M059J (cell line): ENCODE results near the gene KLHL29. TPM values are rescaled to one million over a fixed set of nuclear protein-coding genes. Genes with fewer than 3 reads are reported as not detected.

Experiments
- DNase-seq: peaks from one replicate; pipeline ENCODE4 v3.0.0-alpha.2; 2012; ENCODE audit warnings: low read depth
- total RNA-seq: library from RNA; depleted of rRNA; stranded (reverse); fragments of >200 nt; shearing (Covaris generic); gene quantifications from 2 replicates; pipeline ENCODE4 v1.2.3, GENCODE V29; 2014

The KLHL29 gene
- total RNA-seq, 1 experiment from 2014 or later, result 0.67 TPM

DNA sequence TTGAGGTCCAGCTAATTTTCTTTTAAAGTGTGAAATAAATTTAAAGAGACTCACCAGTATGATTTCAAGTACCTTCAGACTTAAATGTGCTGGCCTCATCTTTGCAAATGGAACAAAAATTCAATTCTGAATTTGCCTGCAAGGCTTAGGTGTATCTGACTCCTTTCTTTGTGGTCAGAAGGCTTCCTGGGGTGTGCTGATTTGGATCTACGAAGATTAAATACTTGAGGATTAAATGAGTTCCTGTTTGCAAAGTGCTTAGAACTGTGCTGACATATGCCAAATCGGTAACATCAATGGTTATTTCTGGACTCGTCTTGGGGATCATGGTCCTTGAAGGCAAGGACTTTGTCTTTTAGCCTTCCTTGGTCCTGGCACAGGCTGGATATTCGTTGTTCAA is 9.7 kb downstream of the KLHL29 start:
- no peak for DNase-seq

DNA sequence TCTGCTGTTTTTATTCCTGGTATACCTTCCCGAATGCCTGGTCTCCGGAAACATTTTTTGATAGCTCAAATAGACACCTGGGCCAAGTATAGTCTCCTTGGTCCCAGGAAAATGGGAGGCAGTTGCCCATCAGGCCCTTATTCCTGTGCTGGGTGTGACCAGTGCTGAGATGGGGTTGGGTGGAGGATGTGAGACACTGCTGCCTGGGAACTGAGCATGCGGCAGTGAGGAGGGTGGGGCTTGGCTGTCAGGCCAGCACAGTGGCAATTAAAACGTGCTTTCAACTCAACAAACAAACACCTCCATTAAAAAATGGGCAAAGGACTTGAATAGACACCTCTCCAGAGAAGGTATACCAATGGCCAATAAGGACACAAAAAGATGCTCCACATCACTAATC is 12.5 kb downstream of the KLHL29 start:
- no peak for DNase-seq

DNA sequence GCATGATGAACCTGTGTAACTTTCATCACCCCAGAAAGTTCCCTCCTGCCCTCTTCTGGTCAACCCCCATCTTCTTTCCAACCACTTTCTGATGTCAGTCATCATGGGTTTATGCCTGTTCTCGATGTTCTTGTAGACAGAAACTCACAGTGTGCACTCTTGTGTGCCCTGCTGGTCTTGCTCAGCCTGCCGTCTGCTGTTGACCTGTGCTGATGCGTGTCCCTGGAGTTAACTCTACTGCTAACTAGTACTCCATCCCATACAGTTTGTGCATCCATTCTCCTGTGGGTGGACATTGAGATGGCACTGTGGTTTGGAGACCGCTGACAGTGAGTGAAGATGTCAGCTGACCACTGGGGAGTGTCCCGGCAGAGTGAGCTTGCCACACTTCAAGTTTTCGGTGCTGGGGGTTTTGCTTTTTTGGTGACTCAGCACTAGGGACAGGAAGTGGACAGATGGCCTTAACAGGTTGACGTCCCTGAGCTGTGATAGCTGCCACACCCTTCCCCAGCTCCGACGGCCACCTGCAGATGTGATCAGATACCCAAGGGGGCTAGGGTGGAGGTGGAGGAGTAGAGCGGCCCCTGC is 14.8 kb downstream of the KLHL29 start:
- no peak for DNase-seq

DNA sequence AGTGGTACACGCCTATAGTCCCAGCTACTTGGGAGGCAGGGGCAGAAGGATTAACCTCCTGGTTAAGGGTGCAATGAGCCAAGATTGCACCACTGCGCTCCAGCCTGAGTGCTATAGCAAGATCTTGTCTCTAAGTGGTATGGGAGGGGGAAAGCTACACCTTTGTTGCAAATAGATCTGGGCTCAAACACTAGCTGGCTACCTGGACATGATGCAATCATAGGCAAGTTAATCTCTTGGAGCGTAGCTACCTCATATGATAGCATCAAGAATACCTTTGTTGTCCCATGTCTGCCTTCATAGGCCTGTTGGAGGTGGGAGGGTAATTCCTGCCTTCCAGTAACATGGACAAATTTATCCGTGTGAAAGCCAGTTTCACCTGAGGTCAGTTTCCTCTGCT is 15.7 kb downstream of the KLHL29 start:
- no peak for DNase-seq

DNA sequence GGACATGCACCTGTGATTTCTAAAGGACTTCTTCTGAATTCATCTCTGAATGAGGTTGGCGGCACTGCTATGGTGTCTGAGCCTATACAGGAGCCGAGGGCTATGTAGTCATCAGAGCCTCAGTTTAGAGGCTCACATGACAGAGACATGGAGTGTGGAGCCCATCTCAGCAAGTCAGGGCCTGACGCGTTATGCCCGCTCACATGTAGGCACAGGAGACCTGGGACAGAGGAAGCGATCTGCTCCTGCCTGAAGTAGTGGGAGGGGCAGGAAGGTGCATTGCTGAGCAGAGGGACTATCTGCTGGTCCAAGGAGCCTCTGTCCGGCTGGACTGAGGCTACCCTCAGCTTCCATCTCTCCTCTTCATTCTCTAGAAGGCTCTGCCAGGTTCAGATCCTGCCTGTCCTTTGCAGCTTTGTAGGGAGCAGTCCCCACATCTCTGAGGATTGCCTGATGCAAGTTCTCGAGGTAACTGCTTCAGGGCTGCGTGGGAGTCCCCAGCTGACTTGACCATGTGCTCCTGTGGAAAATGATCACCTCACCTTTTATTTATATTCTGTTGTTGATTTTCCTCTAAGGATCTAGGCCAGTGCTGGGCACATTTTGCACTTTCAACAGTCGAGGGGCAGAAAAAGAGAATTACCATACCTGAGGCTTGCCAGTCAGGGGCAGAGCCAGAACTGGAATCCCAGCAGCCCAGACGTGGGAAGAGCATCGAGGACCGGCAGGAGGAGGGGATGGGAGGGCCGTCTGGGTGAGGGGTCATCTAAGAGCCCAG is 16.6 kb downstream of the KLHL29 start:
- DNase-seq, result no peak

DNA sequence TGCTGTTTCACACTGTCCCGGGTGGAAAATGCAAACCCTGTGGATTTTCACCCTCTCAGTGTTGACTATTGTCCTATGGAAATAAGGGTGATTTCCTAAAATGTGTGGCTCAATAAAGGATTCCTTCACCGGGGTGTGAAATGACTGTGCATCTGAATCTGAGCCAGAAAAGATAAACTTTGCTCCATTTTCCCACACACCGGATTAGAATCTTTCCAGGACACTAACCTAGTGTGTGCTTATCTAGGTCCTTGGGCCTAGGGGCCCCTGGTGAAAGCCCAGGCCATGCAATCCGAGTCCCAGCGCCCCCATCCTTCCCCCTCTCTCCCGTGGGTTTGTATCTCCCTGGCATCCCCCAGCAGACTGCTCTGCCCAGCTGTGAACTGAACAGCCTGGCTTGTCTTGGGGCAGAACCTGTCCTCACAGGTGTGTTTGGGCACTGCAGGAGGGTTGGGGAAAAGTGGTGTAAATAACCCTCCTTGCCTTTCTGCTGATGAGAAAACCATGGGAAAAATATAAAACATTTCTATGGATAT is 17.3 kb downstream of the KLHL29 start:
- no peak for DNase-seq

DNA sequence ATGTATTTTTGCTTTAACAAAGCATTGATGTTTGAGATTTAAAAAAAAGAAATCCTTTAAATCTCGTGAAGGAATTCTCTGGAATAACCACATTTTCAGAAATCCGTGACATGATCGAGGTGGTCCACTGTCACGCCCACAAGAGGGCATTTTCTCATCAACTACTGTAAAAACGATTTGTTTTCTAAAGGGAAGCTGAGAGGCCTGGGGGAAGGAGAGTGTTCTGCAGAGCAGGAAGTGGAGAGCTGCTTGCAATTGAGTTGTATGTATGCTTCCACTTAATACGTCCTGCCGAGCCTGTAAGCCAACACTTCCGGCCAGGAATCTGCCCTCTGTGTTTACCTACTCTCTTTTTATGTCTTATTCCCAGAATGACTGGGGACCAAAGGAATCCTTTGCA is 19.4 kb downstream of the KLHL29 start:
- peak; percentile 72 for DNase-seq

DNA sequence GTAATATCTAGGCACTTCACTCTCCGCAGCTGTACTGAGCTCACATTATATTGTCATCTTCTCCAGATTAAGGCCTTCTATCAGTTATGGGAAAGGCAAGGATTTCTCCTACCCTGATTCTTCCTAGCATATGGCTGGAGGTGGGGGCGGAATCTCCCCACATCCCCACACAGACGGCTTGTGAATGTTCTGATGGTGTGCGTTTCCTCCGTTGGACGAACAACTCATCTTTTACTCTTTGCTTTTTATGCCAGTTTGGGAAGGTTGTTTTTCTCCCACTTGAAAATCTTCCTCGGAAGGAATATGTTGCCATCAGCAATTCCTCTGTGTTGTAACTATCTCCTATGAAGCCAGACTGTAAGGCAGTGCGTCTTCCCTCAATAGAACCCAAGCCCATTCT is 24.3 kb downstream of the KLHL29 start:
- no peak for DNase-seq

DNA sequence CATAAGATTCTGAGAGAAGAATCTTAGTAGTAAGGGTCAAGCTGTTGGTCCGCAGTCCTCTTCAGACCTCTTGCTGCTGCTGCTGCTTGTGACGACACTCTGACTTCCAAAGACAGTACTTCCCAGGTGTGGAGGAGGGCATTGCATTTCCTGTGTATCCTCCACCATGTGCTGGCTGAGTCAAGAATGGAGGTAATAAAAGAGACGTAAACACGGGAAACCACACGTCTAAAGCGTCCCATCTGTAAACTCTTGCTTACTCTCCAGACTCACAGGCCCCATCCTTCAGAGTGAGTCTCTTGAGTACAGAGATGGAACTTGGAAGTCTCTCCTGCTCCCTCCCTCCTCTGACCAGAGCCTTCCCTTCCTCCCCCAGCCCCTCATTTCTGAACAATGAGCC is 25.6 kb downstream of the KLHL29 start:
- peak; percentile 35 for DNase-seq

DNA sequence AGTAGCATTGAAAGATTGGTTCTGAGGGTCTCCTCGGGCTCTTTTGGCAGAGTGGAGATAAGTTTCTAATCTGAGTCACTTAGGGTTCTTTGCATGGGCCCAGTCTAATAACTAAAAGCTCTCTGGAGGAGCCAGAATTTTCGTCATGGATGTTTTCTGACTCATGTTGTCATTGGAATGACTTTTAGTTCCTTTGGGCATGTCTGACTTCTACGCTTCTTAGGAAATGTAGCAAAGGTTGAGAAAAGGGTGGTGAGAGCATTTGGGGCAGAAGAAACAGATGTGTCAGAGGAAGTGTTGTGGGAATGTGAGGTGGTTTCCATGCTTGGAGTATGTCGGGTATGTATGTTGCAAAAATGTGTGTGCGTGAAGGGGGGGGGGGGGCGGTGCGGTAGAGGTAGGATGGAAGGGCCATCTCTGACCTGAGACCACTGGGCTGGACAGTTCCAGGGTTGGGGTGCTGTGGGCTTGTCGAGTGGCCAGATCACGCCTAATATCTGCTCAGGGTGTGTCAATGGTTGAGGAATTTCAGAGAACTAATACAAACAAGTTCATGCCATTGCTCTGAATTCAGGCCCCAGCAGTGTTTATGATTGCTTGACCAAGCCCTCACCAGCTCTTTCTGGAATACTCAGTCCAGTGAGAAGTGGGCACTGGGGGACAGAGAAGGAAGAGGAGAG is 26.9 kb downstream of the KLHL29 start:
- DNase-seq, result peak; percentile 76

DNA sequence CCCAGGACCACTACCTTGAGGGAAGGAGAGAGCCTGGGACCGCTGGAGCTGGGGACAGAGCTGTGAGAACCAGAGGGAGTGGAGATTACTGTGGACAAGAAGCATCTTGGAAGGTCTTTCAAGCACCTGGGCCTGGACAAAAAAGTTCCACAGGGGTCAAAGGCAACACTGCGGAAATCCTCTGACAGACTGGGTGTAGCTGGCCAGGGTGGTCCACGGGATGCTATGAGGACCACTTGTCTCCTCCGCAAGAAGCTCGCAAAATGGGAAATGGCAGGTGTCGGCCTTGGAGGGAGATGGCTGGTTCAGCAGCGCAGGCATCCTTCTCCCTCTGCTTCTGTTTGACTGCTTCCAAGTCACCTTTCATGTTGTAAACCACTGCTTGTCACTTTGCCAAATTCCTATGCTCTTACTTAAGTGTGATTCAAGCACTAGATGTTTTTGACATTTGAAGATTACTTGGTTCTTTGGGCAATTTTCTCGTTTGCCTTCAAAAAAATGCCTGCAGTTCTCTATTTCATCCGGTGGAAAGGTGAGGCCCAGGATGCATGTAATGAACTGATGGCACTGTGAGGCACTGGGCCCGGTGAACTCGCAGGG is 27.7 kb downstream of the KLHL29 start:
- peak; percentile 65 for DNase-seq

DNA sequence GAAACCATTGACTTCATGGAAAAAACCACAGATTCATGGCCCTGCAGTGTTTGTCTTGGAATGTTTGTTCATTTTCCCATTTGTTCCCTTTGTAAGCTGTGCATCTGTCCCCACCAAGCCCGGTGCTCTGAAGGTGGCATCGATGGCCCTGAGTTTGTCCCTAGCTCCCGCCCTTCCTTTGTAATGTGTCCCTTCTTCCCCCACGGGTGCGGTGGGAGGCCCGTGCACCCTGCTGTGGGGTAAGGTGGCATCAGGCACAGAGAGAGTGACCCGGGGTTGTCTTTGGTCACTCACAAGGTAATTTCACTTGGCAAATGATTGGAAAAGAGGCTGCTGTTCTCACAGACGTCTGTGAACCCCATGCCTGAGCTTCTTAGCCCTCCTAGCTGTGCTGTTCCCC is 28.7 kb downstream of the KLHL29 start:
- no peak for DNase-seq

DNA sequence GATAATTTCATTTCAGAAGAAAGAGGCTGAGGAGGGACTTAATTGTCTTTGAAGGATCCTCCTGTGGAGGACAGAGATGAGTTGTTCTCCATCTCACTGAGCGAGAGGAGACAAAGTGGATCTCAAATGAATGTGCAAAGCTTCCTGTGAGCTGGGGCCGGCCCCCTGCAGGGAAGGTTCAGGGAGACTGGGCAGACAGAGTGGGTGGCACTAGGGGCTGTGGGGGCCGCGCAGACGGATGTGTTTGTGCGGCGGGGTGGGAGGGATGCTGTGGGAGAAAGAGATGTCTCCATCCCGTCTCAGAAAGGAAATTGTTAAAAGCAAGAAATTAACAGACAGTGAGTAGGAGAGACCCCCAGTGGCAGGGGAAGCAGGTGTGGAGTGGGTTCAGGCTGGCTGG is 29.1 kb downstream of the KLHL29 start:
- DNase-seq, result no peak

DNA sequence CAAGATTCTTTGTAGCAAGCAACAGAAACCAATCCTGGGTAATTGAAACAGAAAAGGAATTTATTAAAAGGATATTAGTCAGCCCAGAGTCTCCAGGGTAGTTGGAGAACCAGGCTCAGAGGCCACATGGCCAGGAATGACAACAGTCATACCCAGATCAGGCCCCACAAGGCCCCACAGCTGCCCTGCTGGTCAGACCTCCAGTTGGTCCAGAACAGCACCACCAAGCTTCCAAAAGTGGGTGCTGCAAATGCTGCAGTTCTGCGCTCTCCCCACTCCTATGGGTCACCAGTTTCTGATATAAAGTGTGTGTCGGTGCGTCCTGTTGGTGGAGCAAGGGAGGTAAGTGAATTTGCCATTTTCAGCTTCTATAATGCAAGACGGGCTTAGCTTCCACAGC is 29.9 kb downstream of the KLHL29 start:
- no peak for DNase-seq

DNA sequence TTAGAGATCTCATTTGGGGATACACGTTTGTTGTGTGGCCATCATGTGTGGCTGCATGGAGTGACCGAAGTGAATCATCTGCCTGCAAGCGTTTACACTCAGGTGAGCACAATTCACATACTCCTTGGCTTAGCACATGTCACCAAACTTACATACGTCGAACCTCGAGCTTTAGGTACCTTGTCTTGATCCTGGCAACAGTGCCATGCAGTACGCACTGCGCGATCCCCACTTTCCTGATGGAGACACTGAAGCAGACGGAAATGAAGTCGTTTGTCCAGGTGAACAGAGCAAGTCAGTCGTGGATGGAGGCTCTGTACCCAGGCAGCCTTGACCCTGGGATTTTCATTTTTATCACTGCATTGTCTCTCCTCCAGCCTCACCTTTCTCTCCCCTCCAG is 32.3 kb downstream of the KLHL29 start:
- DNase-seq, result no peak

DNA sequence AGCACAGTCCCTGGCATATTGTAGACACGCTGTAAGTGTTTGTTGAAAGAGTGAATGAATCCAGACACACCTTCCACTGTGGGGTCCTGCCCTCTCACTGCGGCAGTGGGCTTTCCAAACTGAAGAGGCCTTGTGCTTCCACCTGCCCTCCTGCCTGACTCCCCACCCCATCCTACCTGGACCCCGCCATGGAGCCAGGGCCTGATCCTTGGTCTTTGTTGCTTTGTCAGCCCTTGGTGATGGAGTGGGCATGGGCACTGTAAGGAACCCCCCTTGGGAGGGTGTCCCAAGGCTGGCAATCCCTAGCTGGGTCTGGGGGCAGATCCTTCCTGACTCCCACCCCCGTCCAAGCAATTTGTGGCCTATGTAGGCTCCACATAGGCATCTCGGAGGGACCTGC is 33.1 kb downstream of the KLHL29 start:
- DNase-seq, result no peak

DNA sequence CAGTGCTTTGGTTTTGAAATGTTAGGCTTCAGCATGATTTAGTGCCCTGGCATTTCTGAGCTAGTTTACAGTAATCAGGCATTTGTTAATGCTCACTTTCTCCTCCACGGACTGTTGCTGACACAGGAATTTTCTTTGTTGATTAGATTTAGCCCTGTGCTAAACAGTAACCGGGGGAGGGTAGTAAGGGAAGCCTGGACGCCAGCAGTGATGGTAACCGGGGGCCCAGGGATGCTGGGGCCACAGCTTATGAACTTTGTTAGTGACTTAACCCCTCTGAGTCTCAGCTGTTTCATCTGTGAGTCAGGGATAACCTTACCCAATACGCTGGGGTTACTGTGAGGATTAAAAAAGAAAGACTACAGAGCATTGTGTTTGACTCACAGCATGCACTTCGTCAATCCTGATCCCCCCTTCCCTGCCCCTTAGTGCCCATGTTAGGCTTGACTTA is 33.5 kb downstream of the KLHL29 start:
- DNase-seq, result peak; percentile 54

DNA sequence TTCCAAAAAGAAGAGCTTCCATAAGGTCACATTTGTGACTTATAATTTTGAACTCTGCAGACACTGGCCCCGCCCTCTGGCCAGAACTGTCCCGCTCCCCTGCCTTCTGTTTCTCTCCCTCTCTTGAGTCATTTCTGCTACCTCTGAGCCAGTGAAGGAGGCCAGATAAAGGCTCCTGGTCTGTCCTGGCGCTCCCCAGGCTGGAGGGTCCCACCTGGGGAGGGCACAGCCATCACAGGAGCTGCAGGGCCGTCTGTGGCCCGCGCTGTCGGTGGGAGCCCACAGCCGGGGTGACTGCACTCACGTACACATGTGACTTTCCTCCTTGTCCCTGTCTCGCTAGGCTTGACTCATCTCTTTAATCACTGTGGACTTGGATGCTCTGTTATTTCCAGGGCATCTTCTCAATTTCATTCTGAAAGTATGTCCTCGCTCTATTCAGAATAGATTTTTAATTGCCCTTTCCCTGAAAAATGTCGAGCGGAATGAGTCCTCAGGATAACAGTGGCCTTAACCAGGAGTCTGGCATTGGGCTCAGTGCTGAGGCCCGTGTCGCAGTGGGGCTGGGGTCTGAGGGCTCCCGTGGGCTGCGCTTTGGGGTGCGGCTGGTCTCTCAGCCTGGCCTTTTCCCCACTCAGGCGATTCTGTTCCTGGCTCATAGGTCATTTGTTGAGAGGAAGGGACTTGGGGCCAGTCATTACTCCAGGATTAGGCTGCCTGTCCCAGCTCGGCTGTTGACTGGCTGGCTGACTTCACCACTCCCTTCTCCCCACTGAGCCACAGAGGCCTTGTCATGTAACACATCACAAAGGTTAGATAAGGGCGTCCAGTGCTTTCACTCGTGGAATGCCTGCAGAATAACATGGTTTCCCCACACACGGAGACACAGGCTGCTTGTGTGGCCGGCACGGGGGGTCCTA is 34.5 kb downstream of the KLHL29 start:
- DNase-seq, result no peak

DNA sequence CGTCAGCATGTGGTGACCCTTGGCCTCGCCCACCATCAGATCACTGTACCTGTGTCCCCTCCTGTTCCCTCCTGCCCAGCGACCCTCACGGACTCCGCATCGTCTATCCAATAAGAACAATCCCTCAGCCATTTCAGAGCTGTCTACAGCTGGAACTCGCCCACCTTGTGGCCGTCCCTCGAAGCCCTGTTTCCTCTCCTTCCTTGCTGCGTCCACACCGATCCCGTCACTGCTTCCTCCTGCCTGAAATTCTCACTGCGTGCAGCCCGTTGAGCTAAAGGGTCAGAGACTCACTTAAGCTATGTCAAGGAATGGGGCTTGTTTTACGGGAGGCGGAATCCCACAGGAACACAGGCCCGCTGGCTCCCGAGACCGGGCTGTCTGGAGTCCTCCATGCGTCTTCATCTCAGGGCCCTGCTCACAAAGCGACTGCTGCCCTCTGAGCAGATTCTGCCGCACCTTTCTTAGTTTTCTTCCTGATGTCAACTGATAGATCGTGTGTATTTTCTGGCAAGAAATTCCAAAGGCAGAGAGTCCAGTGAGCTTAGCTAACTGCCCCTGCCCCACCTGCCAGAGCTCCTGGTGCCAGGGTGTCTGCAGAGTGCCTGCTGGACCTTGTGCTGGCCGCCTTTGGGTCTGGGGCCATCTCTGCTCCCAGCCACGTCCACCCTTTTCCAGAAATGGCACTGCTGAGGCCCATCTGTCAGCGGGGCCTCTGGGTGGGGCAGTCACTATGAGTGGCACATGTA is 35.3 kb downstream of the KLHL29 start:
- no peak for DNase-seq

DNA sequence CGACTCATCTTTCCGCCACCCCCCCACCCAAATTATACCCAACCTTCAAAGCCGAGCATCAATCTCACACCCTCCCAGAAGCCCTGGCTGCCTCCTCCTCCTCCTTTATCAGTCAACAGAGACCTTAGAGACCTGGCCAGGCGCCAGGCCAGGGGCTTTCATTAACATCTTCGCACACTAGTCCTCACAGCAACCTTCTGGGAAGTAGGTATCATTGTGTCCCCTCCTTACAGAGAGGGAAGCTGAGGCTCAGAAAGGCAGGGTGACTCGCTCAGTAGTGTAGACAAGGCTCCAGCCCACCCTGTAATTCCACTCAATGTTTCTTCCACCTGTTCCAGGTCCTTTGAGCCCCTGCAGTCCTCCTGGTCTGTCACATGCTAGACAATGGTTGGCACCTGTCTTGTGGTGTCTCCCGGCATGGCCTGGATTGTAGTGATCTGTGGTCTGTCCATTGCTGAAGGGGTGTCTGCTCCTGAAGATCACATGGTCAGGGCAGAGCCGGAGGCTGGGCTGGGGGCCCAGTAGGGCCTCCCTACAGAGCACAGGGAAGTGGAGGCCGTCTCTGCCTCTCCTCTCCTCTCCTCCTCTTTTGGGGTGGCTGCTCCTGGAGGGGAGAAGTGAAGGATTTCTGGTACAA is 36.0 kb downstream of the KLHL29 start:
- no peak for DNase-seq
